ENCODE results near the gene PLCH2.
"Not testable (repeated sequence)": the region's sequence is repeated elsewhere in the genome, so short reads cannot be mapped to it uniquely, and the experiment has no call there.

Gene PLCH2

GRCh38 chr1:2440346-2440745 is 35.7 kb upstream of the PLCH2 start:
- DNase-seq (ENCODE audit: low read depth) = not testable (repeated sequence)

GRCh38 chr1:2441746-2442145 is 34.3 kb upstream of the PLCH2 start:
- no peak for DNase-seq (ENCODE audit: low read depth)

- no peak for DNase-seq (ENCODE audit: low read depth)
These were observed 33.4 kb upstream of the PLCH2 start for GRCh38 chr1:2442661-2443060.

GRCh38 chr1:2443277-2444137 is 32.6 kb upstream of the PLCH2 start:
- DNase-seq (ENCODE audit: low read depth) = no peak

GRCh38 chr1:2444138-2444591 is 31.9 kb upstream of the PLCH2 start:
- DNase-seq (ENCODE audit: low read depth) = no peak

GRCh38 chr1:2445162-2445822 is 30.8 kb upstream of the PLCH2 start:
- DNase-seq (ENCODE audit: low read depth) = no peak

- DNase-seq (ENCODE audit: low read depth) = no peak
These were observed 30.3 kb upstream of the PLCH2 start for GRCh38 chr1:2445823-2446215.

GRCh38 chr1:2446394-2446793 is 29.7 kb upstream of the PLCH2 start:
- DNase-seq (ENCODE audit: low read depth) = no peak

- no peak for DNase-seq (ENCODE audit: low read depth)
These were observed 29.2 kb upstream of the PLCH2 start for GRCh38 chr1:2446861-2447260.

GRCh38 chr1:2447276-2448097 is 28.6 kb upstream of the PLCH2 start:
- no peak for DNase-seq (ENCODE audit: low read depth)

GRCh38 chr1:2448098-2448445 is 28.0 kb upstream of the PLCH2 start:
- no peak for DNase-seq (ENCODE audit: low read depth)

- DNase-seq (ENCODE audit: low read depth) = no peak
These were observed 26.2 kb upstream of the PLCH2 start for GRCh38 chr1:2449636-2450454.

GRCh38 chr1:2451741-2452140 is 24.3 kb upstream of the PLCH2 start:
- no peak for DNase-seq (ENCODE audit: low read depth)

- no peak for DNase-seq (ENCODE audit: low read depth)
These were observed 23.7 kb upstream of the PLCH2 start for GRCh38 chr1:2452201-2452931.

GRCh38 chr1:2452932-2453315 is 23.2 kb upstream of the PLCH2 start:
- no peak for DNase-seq (ENCODE audit: low read depth)

- no peak for DNase-seq (ENCODE audit: low read depth)
These were observed 21.9 kb upstream of the PLCH2 start for GRCh38 chr1:2454227-2454626.

- DNase-seq (ENCODE audit: low read depth) = no peak
These were observed 20.3 kb upstream of the PLCH2 start for GRCh38 chr1:2455757-2456156.

- DNase-seq (ENCODE audit: low read depth) = no peak
These were observed 18.6 kb upstream of the PLCH2 start for GRCh38 chr1:2457444-2457843.

- no peak for DNase-seq (ENCODE audit: low read depth)
These were observed 17.4 kb upstream of the PLCH2 start for GRCh38 chr1:2458687-2459086.

GRCh38 chr1:2459102-2459753 is 16.9 kb upstream of the PLCH2 start:
- not testable (repeated sequence) for DNase-seq (ENCODE audit: low read depth)

- DNase-seq (ENCODE audit: low read depth) = no peak
These were observed 16.3 kb upstream of the PLCH2 start for GRCh38 chr1:2459757-2460156.
